Naive B cell (primary cell): ENCODE data around the gene SLC25A27. TPM values are rescaled to one million over a fixed set of nuclear protein-coding genes. Genes with fewer than 3 reads are reported as not detected.

Experiments used
- ATAC-seq, 2 donors: fragments of 150-1000 bp; cut with Tn5 transposase; 2 replicates each; pipeline ENCODE4 v1.10.0; 2021; ENCODE audit warnings: low read depth in 2 of 2, mild to moderate bottlenecking in 2 of 2, moderate library complexity in 2 of 2
- DNase-seq: peaks from one replicate; pipeline ENCODE4 v3.0.0; 2022
- H3K27ac Mint-ChIP-seq, 6 donors: one replicate each; pipeline ENCODE4 v1.8.0; 2020 to 2022; ENCODE audit warnings: mild to moderate bottlenecking in 6 of 6, mixed read lengths in 6 of 6, moderate library complexity in 5 of 6, inconsistent platforms in 2 of 6
- H3K27me3 Mint-ChIP-seq, 3 donors: one replicate each; pipeline ENCODE4 v1.8.0; 2021 to 2022; ENCODE audit warnings: mixed read lengths in 3 of 3, mild to moderate bottlenecking in 1 of 3
- H3K36me3 Mint-ChIP-seq, 2 donors: one replicate each; pipeline ENCODE4 v1.8.0; 2020 to 2022; ENCODE audit warnings: mixed read lengths in 2 of 2, inconsistent platforms in 1 of 2, mild to moderate bottlenecking in 1 of 2
- H3K4me1 Mint-ChIP-seq, 3 donors: one replicate each; pipeline ENCODE4 v1.8.0; 2020 to 2022; ENCODE audit warnings: mixed read lengths in 3 of 3, inconsistent platforms in 1 of 3, mild to moderate bottlenecking in 1 of 3, moderate library complexity in 1 of 3
- H3K4me3 Mint-ChIP-seq, 8 donors: one replicate each; pipeline ENCODE4 v1.8.0; 2020 to 2022; ENCODE audit warnings: mild to moderate bottlenecking in 8 of 8, mixed read lengths in 8 of 8, moderate library complexity in 8 of 8, inconsistent platforms in 2 of 8
- H3K9me3 Mint-ChIP-seq, 7 donors: one replicate each; pipeline ENCODE4 v1.8.0; 2020 to 2022; ENCODE audit warnings: mixed read lengths in 7 of 7, mild to moderate bottlenecking in 5 of 7, inconsistent platforms in 2 of 7, moderate library complexity in 1 of 7
- polyA plus RNA-seq, 6 donors: library from polyadenylated mRNA; unstranded; fragments of 300-500 nt; fragmentation: Illumina TruSeq; gene quantifications; one replicate each; pipeline ENCODE4 v1.2.3, GENCODE V29; 2021; ENCODE audit warnings: low read depth in 6 of 6

The SLC25A27 gene
- polyA plus RNA-seq, 6 donors from 2014 or later: not detected

DNA sequence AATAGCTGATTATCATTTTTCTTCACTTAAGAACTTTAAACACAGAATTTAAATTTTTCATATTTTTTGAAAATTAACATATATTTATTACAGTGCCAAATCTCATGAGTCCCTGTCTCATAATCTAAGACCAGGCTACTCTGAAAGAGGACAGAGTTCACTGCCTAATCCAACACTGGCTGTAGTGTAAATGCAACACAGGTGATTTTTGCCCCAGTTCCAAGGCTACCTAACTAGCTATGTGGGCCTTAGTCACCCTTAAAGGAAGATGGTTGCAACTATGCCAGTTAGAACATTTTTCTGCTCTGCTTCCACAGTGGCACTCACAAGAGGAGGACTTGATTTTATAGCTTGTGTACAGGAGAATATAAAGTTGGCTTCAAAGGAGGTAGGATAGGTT, 4.9 kb downstream of the SLC25A27 start:
- H3K4me3 Mint-ChIP-seq: no peak overlapping the region
- no peak for ATAC-seq

DNA sequence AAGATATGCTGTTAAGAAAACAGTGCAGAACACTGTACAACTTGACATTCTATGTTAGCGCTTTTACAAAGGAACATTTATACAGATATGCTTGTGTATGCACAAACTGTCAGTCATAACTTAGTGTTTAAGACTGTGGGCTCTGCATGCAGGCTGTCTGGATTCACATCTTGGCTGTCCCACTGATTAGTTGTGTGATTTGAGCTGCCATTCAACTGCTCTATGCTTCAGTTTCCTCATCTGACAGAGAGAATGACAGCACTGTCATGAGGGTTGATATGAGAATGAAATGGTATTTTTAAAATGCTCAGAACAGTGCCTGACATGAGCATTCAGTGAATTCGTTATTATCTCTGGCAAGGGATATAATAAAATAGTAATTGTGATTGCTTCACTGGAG, 8.7 kb downstream of the SLC25A27 start:
- no peaks in the 10 kb centered on the region for H3K9me3 Mint-ChIP-seq
- no peaks in the 10 kb centered on the region for H3K36me3 Mint-ChIP-seq
- DNase-seq (no peak), ATAC-seq (no peak)
- H3K27me3 Mint-ChIP-seq: peaks cover 0 to 8% (median 0%) of the 10 kb centered on the region in 3 donors
- H3K4me1 Mint-ChIP-seq: no peaks in the 10 kb centered on the region
- H3K27ac Mint-ChIP-seq: no peak overlapping the region
- H3K4me3 Mint-ChIP-seq: no peak overlapping the region

More for the DNA sequence above, 4.9 kb downstream of the SLC25A27 start:
- Mint-ChIP-seq H3K9me3 (no peaks in the 10 kb centered on the region), H3K27ac (no peak overlapping the region), H3K4me1 (peaks cover 3 to 7% (median 5%) of the 10 kb centered on the region in 3 donors), H3K36me3 (no peaks in the 10 kb centered on the region), H3K27me3 (peaks cover 5 to 28% (median 22%) of the 10 kb centered on the region in 3 donors)
- DNase-seq: no peak

DNA sequence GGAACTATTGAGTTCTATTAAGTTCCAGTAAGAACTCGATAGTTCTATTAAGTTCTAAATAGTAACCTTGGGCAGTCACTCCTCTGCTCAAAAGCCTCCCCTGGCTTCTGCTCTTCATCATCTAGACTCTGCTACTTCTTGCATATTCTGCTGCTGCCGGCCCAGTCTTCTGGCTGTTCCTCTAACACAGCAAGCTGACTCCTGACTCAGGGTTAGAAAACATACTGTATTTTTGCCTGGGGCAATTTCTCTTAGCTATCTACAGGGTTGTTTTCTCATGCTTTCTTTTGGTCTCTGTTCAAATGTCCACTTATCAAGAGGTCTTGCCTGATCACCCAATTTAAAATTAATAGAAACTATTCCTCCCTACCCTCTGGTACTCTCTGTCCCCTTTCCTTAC, 14.6 kb downstream of the SLC25A27 start:
- DNase-seq: no peak
- Mint-ChIP-seq H3K4me3 (no peak overlapping the region), H3K27me3 (no peaks in the 10 kb centered on the region), H3K9me3 (no peaks in the 10 kb centered on the region), H3K27ac (no peak overlapping the region), H3K4me1 (no peaks in the 10 kb centered on the region), H3K36me3 (no peaks in the 10 kb centered on the region)
- no peak for ATAC-seq

DNA sequence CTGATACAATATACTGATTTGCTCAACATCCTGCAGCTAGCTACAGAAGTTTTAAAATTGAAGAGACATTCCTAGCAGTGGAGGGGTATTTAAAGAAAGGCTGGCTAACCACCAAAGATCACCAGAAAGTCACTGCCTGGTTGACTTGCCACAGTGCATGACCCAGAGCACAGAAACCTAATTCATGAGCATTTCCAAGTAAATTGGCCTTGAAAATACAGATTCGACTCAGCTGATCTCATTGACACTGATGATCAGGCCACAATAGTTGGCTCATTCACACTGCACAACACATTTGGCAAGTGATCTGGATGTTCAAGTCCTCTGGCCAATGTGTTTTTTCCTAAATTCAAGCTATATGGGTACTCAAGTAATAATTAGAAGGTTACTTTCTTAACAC, 21.6 kb downstream of the SLC25A27 start:
- Mint-ChIP-seq H3K4me1 (peaks cover 0 to 3% (median 0%) of the 10 kb centered on the region in 3 donors), H3K27ac (no peak overlapping the region), H3K4me3 (peak overlapping the region in 1 of 8 donors; percentile 6), H3K27me3 (no peaks in the 10 kb centered on the region), H3K9me3 (no peaks in the 10 kb centered on the region), H3K36me3 (no peaks in the 10 kb centered on the region)
- ATAC-seq (no peak), DNase-seq (no peak)

DNA sequence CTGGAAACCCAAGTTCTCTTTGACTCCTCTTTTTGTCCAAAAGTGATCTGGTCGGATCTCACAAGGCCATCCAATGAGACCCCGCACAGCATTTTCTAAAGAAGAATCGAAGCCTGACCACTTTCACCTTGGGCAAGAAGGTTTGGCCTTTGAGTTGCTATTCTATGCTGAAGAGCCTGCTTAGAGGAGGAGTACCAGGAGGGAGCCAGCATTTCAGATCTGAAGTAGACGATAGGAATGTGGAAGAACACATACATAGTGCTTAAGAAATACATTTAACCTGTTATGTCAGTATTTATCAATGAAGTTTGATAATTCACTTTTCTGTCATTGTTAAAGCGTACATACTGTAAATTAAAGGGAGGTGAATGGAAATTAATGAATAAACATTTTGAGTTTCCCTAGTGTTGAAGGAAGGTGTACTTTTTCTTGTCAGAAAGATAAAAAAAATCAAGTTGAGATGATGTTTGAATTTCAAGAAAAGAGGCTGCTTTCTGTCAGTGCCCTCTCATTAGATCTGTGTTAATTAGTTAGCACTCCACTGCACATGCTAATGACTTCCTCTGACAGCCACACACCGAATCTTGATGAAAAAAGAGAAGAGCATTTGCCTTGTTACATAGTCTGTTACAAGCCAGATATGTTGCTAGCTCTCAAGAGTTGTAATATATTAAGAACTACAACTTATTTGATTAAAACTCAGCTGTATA, 24.0 kb downstream of the SLC25A27 start:
- Mint-ChIP-seq H3K4me1 (peaks cover 0 to 3% (median 0%) of the 10 kb centered on the region in 3 donors), H3K27me3 (peaks cover 0 to 5% (median 0%) of the 10 kb centered on the region in 3 donors), H3K27ac (peak overlapping the region in 1 of 6 donors; percentile 1), H3K9me3 (no peaks in the 10 kb centered on the region), H3K36me3 (no peaks in the 10 kb centered on the region), H3K4me3 (no peak overlapping the region)
- DNase-seq (no peak), ATAC-seq (no peak)

DNA sequence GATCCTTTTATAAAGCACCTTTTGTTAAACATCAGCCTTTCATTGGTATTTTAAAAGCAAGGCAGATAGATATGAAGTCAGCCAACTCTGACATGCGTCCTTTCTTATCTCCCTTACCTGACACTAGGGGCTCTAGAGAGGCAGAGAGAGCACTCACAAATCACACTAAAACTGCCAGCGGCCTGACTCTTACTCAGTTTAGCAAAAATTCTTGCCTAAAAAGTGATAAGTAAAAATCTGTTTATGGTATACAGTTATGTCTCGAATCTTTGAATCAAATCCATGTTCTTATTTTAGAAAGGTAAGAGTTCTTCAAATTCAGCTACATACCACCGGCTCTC, 24.5 kb downstream of the SLC25A27 start:
- ATAC-seq: no peak
- Mint-ChIP-seq H3K27me3 (peaks cover 0 to 5% (median 0%) of the 10 kb centered on the region in 3 donors), H3K27ac (no peak overlapping the region), H3K4me1 (peaks cover 0 to 3% (median 0%) of the 10 kb centered on the region in 3 donors), H3K9me3 (no peaks in the 10 kb centered on the region), H3K36me3 (no peaks in the 10 kb centered on the region), H3K4me3 (no peak overlapping the region)
- DNase-seq: no peak

DNA sequence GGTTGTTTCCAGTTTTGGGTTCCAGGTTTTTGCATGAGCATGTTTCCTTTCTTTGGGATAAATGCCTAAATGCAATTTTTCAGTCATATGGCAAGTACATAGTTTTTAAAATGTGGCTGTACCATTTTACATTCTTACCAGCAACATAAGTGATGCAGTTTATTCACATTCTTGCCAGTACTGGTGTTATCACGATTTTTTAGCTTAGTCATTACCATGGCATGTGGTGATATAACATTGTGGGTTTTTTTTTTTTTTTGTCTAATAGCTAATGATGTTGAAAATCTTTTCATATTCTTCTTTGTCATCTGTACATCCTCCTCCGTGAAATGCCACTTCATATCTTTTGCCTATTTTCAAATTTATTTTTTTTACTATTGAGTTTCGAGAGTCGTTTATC, 32.0 kb downstream of the SLC25A27 start:
- Mint-ChIP-seq H3K27ac (peak overlapping the region in 1 of 6 donors; percentile 11), H3K4me1 (no peaks in the 10 kb centered on the region), H3K4me3 (no peak overlapping the region), H3K36me3 (no peaks in the 10 kb centered on the region), H3K27me3 (peaks cover 0 to 5% (median 0%) of the 10 kb centered on the region in 3 donors), H3K9me3 (peaks cover 0 to 4% (median 0%) of the 10 kb centered on the region in 7 donors)
- DNase-seq (no peak), ATAC-seq (no peak)

DNA sequence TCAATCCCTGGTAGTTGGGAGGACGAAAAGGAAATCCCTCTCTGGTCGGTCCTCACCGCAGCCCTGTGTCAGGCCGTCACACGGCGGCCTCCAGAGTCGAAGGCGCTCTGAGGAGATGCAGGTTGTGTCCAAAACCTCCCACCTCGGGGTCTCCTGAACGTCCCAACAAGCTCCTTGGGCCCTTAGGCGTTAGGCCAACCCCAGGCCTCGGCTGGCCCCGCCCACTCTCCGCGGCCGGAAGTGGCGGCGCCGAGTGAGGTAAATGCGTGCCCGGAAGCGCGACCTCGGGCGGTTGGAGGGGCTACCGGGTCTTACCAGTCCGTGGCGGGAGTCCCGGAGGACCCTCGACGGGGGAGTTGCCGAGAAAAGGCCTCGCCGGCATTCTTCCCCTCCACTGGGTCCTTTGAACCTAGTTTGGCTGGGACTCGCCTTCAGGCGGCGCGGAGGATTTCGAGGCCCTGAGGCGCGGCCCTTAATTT, 34.9 kb downstream of the SLC25A27 start, which contains the start of gene TDRD6:
Gene TDRD6 (plus strand): TSS at position 267 of the 479 bp plus-strand sequence. CDS start 244 bp downstream, outside the sequence.
- no peak within 1 kb of the TSS for H3K27ac Mint-ChIP-seq
- DNase-seq: no peak
- no peaks in the 10 kb centered on the region for H3K27me3 Mint-ChIP-seq
- no peak within 1 kb of the TSS for H3K4me3 Mint-ChIP-seq
- H3K36me3 Mint-ChIP-seq: no peaks in the 10 kb centered on the region
- H3K4me1 Mint-ChIP-seq: no peaks in the 10 kb centered on the region
- peaks cover 0 to 4% (median 0%) of the 10 kb centered on the region in 7 donors for H3K9me3 Mint-ChIP-seq
- ATAC-seq: no peak

DNA sequence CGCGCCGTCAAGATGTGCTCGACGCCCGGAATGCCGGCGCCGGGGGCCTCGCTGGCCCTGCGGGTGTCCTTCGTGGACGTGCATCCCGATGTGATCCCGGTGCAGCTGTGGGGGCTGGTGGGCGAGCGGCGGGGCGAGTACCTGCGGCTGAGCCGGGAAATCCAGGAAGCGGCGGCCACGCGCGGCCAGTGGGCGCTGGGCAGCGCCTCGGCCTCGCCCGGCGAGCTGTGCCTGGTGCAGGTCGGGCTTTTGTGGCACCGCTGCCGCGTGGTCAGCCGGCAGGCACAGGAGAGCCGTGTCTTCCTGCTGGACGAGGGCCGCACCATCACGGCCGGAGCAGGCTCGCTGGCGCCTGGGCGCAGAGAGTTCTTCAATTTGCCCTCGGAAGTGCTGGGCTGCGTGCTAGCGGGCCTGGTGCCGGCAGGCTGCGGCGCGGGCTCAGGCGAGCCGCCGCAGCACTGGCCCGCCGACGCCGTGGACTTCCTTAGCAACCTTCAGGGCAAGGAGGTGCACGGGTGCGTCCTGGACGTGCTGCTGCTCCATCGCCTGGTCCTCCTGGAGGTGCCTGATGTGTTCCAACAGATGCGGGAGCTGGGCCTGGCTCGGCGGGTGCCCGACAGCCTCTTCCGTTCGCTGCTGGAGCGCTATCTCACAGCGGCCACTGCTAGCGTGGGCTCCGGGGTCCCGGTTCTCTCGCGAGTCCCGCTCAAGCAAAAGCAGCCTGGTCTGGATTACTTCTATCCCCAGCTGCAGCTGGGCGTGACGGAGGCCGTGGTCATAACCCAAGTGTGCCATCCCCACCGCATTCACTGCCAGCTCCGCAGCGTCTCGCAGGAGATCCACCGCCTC, 35.6 kb downstream of the SLC25A27 start:
- H3K36me3 Mint-ChIP-seq: no peaks in the 10 kb centered on the region
- ATAC-seq (no peak), DNase-seq (no peak)
- H3K9me3 Mint-ChIP-seq: peaks cover 0 to 4% (median 0%) of the 10 kb centered on the region in 7 donors
- no peak overlapping the region for H3K4me3 Mint-ChIP-seq
- no peak overlapping the region for H3K27ac Mint-ChIP-seq
- no peaks in the 10 kb centered on the region for H3K4me1 Mint-ChIP-seq
- no peaks in the 10 kb centered on the region for H3K27me3 Mint-ChIP-seq

DNA sequence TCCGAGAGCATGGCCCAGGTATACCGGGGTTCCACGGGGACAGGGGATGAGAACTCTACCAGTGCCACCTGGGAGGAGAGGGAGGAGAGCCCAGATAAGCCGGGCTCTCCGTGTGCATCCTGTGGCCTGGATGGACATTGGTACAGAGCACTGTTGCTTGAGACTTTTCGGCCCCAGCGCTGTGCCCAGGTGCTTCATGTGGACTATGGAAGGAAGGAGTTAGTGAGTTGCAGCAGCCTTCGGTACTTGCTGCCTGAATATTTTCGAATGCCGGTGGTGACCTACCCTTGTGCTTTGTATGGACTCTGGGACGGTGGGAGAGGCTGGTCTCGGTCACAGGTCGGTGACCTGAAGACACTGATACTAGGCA, 36.2 kb downstream of the SLC25A27 start:
- no peak overlapping the region for H3K4me3 Mint-ChIP-seq
- DNase-seq (no peak), ATAC-seq (no peak)
- no peaks in the 10 kb centered on the region for H3K36me3 Mint-ChIP-seq
- no peak overlapping the region for H3K27ac Mint-ChIP-seq
- peaks cover 0 to 4% (median 0%) of the 10 kb centered on the region in 3 donors for H3K27me3 Mint-ChIP-seq
- H3K4me1 Mint-ChIP-seq: no peaks in the 10 kb centered on the region
- H3K9me3 Mint-ChIP-seq: peaks cover 0 to 4% (median 0%) of the 10 kb centered on the region in 7 donors

DNA sequence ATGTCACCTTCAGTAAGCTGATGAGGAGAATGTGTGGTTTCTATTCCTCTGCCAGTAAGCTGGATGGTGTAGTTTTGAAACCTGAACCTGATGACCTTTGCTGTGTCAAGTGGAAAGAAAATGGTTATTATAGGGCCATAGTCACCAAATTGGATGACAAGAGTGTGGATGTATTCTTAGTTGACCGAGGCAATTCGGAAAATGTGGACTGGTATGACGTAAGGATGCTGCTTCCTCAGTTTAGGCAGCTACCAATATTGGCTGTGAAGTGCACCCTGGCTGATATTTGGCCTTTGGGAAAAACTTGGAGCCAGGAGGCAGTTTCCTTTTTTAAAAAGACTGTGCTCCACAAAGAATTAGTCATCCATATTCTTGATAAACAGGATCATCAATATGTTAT, 36.9 kb downstream of the SLC25A27 start:
- Mint-ChIP-seq H3K4me1 (no peaks in the 10 kb centered on the region), H3K4me3 (no peak overlapping the region), H3K36me3 (no peaks in the 10 kb centered on the region), H3K27ac (no peak overlapping the region), H3K27me3 (peaks cover 0 to 4% (median 0%) of the 10 kb centered on the region in 3 donors), H3K9me3 (peaks cover 0 to 4% (median 0%) of the 10 kb centered on the region in 7 donors)
- DNase-seq (no peak), ATAC-seq (no peak)

DNA sequence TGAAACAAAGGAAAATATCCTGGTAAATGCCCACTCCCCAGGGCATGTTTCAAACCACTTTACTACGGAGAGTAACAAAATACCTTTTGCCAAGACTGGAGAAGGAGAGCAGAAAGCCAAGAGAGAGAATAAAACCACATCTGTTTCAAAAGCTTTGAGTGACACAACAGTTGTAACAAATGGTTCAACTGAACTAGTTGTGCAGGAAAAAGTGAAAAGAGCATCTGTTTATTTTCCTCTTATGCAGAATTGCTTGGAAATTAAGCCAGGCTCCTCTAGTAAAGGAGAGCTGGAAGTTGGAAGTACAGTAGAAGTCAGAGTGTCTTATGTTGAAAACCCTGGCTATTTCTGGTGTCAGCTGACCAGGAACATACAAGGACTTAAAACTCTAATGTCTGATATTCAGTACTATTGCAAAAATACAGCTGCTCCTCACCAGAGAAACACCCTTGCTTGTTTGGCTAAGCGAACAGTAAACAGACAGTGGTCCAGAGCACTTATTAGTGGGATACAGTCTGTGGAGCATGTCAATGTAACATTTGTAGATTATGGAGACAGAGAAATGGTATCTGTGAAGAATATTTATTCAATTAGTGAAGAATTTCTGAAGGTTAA, 37.5 kb downstream of the SLC25A27 start:
- Mint-ChIP-seq H3K36me3 (no peaks in the 10 kb centered on the region), H3K4me3 (no peak overlapping the region), H3K27me3 (peaks cover 0 to 4% (median 0%) of the 10 kb centered on the region in 3 donors), H3K27ac (no peak overlapping the region), H3K4me1 (no peaks in the 10 kb centered on the region), H3K9me3 (peaks cover 0 to 4% (median 0%) of the 10 kb centered on the region in 7 donors)
- no peak for DNase-seq
- no peak for ATAC-seq

DNA sequence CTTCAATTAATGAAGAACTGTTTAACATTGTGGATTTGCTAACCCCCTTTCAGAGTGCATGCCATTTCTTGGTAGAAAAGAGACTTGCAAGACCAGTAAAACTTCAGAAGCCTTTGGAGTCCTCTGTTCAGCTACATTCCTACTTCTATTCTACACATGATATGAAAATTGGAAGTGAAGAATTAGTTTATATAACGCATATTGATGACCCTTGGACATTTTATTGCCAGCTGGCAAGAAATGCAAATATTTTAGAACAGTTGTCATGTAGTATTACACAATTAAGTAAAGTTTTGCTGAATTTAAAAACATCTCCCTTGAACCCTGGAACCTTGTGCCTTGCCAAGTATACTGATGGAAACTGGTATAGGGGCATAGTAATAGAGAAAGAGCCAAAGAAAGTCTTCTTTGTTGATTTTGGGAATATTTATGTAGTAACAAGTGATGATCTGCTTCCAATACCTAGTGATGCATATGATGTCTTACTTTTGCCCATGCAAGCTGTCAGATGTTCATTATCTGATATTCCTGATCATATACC, 38.2 kb downstream of the SLC25A27 start:
- Mint-ChIP-seq H3K9me3 (peaks cover 0 to 4% (median 0%) of the 10 kb centered on the region in 7 donors), H3K36me3 (no peaks in the 10 kb centered on the region), H3K27me3 (peaks cover 0 to 10% (median 0%) of the 10 kb centered on the region in 3 donors), H3K4me3 (no peak overlapping the region), H3K27ac (no peak overlapping the region), H3K4me1 (no peaks in the 10 kb centered on the region)
- DNase-seq (no peak), ATAC-seq (no peak)
